ENCODE data around the gene SP110.
"Not testable (repeated sequence)": the region's sequence is repeated elsewhere in the genome, so short reads cannot be mapped to it uniquely, and the experiment has no call there.

Gene SP110

DNA sequence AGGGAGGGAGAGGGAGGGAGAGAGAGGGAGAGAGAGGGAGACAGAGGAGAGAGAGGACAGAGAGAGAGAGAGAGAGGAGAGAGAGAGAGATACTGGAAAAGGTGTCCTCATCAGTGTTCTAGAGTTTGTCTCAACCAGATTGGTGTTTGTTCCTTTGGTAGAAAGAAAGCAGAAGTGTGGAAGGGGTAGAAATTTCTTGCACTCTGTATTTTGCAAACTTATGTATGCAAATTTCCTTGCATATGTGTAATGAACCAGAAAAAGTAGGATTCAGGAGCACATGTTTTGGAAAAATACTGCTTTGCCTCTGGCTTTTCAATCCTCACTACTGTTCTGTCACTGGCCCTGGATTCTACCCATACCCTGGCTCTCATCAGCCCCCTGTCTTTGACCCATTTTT lies 4.7 kb upstream of the SP110 start:
- DNase-seq (ENCODE audit: low read depth), result no peak

DNA sequence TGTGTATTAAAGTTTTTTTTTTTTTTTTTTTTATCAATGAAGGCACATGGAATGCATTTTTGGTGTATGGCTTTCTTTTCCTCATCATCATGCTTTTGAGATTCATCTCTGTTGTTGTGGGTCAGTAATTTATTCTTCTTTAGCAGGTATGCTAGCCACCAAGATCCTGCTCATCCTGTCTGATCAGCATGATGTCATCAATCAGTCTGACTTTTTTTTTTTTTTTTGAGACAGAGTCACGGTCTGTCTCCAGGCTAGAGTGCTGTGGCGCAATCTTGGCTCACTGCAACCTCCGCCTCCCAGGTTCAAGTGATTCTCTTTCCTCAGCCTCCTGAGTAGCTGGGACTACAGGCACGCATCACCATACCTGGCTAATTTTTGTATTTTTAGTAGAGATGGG lies 3.0 kb upstream of the SP110 start:
- DNase-seq (ENCODE audit: low read depth), result not testable (repeated sequence)

GRCh38 chr2:230221493-230221892 lies 1.7 kb upstream of the SP110 start:
- no peak for DNase-seq (ENCODE audit: low read depth)

DNA sequence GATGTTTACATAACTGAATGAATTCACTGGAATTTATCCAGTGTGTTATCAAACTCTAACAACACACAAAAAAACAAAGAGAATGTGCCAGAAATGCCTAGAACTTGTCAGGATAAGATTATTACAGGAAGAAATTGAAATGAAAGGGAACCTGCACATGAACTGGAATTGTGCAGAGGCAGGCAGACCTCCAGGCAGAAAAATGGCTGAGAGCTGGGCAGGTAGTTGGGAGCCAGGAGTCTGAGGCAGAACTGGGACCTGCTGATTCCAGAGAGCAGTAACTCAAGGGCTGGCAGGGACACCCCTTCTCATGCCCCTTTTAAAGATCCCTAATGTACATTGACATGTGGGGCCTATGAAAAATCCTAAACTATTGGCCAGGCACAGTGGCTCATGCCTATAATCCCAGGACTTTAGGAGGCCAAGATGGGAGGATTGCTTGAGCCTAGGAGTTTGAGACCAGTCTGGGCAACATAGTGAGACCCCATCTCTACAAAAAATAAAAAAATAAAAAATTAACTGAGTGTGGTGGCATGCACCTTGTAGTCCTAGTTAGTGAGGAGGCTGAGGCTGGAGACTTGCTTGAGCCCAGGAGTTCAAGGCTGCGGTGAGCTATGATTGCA lies 674 bp upstream of the SP110 start:
- DNase-seq (ENCODE audit: low read depth), result no peak

DNA sequence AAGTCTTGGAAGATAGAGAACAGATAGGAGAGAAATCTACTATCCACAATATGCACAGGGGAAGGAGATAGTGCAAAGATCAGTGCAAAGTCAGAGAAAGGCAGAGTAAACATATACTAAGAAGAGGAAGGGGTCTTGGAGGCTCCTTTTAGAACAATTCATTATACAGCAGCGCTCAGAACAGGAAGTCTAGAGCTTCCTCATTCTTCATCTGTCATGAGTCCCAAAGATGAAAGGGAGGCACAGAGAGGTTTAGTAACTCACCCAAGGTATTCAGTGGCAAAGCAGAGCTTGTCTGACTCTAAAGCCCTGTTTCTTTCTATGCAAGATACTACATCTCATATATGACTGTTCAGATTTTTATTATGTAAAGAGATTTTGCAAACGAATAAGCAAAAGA lies 1.4 kb downstream of the SP110 start:
- DNase-seq (ENCODE audit: low read depth), result no peak

- DNase-seq (ENCODE audit: low read depth), result no peak
These were observed 2.4 kb downstream of the SP110 start for GRCh38 chr2:230217424-230217823.

DNA sequence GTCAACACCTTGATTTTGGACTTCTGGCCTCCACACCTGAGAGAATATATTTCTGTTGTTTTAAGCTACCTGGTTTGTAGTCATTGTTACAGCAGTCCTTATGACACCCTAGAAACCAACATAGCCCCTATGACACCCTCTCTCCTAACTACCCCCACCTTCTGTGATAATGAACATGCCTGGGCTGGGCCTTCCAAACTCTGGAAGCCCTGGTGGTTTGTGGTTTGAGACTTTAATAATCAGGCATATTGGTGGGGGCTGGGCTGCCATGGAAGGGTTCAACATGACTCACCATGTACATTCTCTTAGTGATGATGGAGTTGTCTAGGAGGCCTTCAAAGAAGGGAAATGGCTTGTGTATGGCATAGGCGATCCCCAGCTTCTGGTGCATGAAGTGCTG lies 3.3 kb downstream of the SP110 start:
- no peak for DNase-seq (ENCODE audit: low read depth)

DNA sequence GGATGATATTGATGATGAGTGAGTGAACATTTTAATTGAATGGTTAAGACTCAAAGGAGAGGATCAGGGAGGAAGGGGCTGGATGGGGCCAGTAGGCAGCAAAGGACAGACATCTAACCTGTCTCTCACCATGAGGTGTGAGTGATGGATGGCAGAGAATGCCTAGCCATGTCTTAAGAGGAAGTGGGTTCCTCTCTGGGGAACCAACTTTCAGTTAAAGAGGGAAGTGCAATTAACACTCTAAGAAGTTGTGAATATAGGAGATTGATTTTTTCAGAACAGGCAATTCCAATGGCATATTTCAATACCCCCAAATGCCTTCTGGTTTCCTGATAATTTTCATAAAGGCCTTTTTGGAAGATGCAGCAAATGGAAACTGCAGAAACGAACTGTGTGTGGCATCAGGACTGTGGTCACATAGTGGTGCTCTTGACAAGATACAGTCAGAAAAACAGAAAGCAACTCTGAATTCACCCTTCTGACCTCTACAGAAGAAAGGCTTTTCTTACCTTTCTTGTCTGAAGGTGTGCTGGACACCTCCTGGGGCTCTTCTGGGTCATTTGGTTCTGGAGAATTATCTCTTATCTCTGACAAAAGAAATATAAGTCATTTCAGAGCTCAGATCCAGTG lies 10.2 kb downstream of the SP110 start:
- DNase-seq (ENCODE audit: low read depth), result no peak

- DNase-seq (ENCODE audit: low read depth), result no peak
These were observed 11.2 kb downstream of the SP110 start for GRCh38 chr2:230208576-230208975.

- no peak for DNase-seq (ENCODE audit: low read depth)
These were observed 14.1 kb downstream of the SP110 start for GRCh38 chr2:230205721-230206120.

- no peak for DNase-seq (ENCODE audit: low read depth)
These were observed 14.8 kb downstream of the SP110 start for GRCh38 chr2:230205034-230205433.

GRCh38 chr2:230203110-230203676 lies 16.6 kb downstream of the SP110 start:
- DNase-seq (ENCODE audit: low read depth), result no peak

DNA sequence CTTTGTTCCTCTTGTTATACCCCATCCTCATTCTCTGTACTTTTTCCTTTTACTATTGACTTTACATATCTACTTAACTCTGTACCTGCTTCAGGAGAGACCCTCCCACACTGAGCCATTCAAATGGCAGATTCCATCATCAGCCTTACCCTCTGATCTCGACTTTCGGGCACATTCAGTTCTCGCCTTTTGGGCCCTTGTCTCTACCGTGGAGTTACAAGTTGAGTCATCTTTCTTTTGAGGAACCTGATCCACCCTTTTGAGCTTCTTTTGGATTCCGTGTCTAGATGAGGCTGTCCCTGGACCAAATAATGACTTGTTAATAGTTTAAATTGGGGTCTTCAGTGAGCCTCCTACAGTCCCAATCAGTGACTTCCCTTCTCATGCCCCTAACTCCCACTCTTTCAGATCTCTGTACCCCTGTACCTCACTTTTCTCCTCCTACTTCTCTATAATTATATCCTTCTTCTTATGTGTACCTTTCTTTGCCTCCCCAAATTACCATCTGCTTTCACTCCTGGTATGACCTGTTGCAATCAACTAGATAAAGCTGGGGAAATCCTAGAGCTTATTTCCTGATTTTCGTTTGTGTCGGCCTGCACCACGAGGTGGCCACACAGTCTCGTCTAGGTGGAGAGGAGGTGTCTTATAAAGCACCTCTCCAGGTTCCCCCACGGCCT lies 17.2 kb downstream of the SP110 start:
- DNase-seq (ENCODE audit: low read depth), result no peak

GRCh38 chr2:230184727-230185578 lies 34.8 kb downstream of the SP110 start:
- no peak for DNase-seq (ENCODE audit: low read depth)

DNA sequence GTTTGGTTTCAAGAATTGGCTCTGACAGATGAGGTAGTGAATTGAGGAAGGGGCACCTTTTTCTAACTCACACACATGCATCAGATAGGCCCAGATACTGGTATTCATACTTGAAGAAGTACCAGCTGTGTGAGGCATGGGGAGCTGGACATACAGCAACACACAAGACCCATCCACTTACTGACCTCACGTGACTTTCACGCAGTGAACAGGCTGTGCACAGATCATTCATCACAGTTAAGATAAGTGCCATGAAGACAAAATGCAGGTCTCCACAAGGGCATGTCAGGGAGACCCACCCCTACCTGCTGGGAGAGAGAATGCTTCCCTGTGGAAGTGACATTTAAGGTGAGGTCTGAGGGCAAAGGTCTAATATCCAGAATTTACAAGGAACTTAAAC lies 38.6 kb downstream of the SP110 start:
- no peak for DNase-seq (ENCODE audit: low read depth)

GRCh38 chr2:230179907-230180306 lies 39.9 kb downstream of the SP110 start:
- DNase-seq (ENCODE audit: low read depth), result no peak

DNA sequence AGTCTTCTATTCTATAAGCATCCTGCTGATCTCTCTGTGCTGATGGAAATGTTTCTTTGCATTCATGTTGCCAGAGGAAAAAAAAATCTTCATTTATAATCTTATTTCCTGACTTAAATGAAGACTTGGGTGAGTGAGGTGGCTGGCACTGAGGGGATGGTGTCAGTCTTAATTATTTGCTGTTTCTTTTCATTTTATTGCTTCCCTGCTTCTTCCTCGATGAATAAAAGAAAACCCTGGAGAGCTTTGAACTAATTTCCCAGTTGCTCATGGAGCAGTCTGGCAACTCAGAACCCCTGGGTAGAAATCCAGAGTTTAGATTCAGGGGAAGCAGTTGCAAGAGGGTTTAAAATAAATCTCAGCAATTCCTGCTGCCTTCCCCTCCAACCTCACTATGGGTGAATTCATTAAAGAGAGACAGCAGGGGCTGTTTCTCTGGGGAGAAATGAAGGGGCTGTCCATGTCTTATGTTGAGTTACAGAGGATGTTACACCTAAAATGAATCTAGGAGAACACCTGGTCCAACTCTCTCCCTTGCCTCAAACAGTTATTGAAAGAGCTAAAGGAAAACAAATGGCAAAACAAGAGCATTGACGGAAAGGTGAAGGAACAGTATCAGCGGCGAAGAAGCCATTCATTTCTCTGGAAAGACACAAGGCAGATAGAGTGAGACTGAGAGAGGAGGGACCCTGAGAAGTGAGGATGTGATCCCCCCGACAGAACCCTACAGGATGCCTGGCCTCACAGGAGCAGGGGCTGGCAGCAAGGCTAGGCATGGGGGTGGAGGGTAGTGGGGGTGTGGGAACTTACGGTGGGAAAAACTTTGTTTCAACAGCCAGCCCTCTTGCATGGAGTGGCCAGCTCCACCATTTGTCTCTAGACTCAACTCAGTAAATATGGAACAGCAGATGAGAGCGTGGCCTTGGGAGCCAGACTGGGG lies 41.0 kb downstream of the SP110 start:
- DNase-seq (ENCODE audit: low read depth), result no peak

- DNase-seq (ENCODE audit: low read depth), result no peak
These were observed 42.8 kb downstream of the SP110 start for GRCh38 chr2:230176996-230177395.

DNA sequence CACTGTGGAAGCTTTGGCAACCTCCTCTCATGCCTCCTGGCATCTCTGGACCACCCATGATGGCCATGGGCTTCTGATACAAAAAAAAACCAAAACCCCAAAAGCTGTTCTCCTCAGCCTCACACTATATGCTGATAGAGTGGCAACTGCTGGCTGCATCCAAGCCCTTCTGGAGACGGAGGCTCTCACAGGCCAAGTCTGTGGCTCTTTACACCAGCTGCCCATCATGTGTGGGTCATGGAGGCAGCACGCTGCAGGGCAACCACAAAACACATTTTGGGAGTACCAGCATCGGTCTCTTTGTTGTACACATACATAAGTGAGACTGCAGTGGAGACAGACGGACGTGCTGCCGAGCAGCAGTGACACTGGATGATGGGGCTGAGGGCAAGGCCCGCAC lies 45.3 kb downstream of the SP110 start:
- no peak for DNase-seq (ENCODE audit: low read depth)

GRCh38 chr2:230172852-230173251 lies 46.9 kb downstream of the SP110 start:
- no peak for DNase-seq (ENCODE audit: low read depth)

DNA sequence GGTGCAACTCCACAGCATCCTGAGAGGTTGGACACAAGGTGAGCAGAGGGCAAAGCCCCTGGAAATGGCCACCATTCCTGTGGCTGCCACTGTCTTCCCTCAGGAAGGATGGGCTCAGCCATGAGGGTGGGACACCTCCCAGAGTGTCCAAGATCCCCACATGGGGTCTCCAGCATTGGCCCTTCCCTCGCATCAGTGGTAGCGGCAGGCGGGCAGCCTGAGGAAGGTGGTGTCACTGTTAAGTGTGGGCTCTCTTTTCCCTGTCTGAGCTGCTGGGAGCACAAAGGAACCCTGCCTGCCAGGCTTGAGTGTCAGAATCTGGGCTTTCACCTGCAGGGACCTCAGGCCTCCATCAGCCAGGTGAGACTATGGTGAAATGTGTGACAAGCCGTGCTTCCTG lies 47.6 kb downstream of the SP110 start:
- DNase-seq (ENCODE audit: low read depth), result no peak

Measured in activated gamma-delta T cell treated with anti-CD3 and anti-CD28 coated beads, Interleukin-2, amount 50 U/mL, for 16 hours (primary cell).